Activated T-helper 17 cell treated with anti-CD3 and anti-CD28 coated beads, Interleukin-2, amount 50 U/mL, for 72 hours (primary cell): Measurements from ENCODE around the gene KIF5C. TPM values are rescaled to one million over a fixed set of nuclear protein-coding genes. Genes with fewer than 3 reads are reported as not detected.

Experiments used
- ATAC-seq: fragments of 150-1000 bp; cut with Tn5 transposase; replicated peaks from 2 replicates; pipeline ENCODE4 v1.10.0; 2021; ENCODE audit warnings: mild to moderate bottlenecking, moderate library complexity
- H3K27ac Mint-ChIP-seq: one replicate; pipeline ENCODE4 v1.8.0; 2022; ENCODE audit warnings: mixed read lengths
- H3K27me3 Mint-ChIP-seq: one replicate; pipeline ENCODE4 v1.8.0; 2022; ENCODE audit warnings: mixed read lengths
- H3K36me3 Mint-ChIP-seq: one replicate; pipeline ENCODE4 v1.8.0; 2022; ENCODE audit warnings: low read depth, mild to moderate bottlenecking, mixed read lengths
- H3K4me1 Mint-ChIP-seq: one replicate; pipeline ENCODE4 v1.8.0; 2022; ENCODE audit warnings: mixed read lengths
- H3K4me3 Mint-ChIP-seq: one replicate; pipeline ENCODE4 v1.8.0; 2022; ENCODE audit warnings: mild to moderate bottlenecking, mixed read lengths
- H3K9me3 Mint-ChIP-seq: one replicate; pipeline ENCODE4 v1.8.0; 2022; ENCODE audit warnings: mixed read lengths
- total RNA-seq, 2 donors: library from RNA; stranded (reverse); gene quantifications; one replicate each; pipeline ENCODE4 v1.2.3, GENCODE V29; 2022

KIF5C gene
- total RNA-seq, 2 donors from 2014 or later = 33.1 to 43.8 TPM

DNA sequence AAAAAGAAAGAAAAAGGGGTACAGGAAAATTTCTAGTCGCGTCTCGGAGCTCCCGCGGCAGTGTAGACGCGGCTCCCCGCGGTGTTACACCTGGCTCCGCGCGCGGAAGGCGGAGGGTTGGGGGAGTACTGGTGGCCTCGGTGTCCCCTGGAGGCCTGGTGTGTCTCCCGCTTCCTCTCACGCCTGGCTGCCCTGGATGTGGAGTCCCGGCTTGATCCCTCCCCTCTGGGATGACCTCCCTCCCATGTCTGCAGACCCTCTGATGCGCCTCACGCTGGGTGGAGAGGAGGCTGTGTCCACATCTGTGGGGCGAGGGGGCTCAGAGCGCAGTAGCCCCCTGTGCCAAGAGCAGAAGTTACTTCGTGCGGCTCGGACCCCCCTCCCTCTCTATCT is 1.2 kb downstream of the KIF5C start:
- peak overlapping the region; percentile 79 for H3K4me3 Mint-ChIP-seq
- H3K4me1 Mint-ChIP-seq = peaks cover 13% of the 10 kb centered on the region
- H3K36me3 Mint-ChIP-seq = peaks cover 13% of the 10 kb centered on the region
- H3K9me3 Mint-ChIP-seq = no peaks in the 10 kb centered on the region
- H3K27ac Mint-ChIP-seq = peak overlapping the region; percentile 62
- peak; percentile 31 for ATAC-seq
- H3K27me3 Mint-ChIP-seq = no peaks in the 10 kb centered on the region

DNA sequence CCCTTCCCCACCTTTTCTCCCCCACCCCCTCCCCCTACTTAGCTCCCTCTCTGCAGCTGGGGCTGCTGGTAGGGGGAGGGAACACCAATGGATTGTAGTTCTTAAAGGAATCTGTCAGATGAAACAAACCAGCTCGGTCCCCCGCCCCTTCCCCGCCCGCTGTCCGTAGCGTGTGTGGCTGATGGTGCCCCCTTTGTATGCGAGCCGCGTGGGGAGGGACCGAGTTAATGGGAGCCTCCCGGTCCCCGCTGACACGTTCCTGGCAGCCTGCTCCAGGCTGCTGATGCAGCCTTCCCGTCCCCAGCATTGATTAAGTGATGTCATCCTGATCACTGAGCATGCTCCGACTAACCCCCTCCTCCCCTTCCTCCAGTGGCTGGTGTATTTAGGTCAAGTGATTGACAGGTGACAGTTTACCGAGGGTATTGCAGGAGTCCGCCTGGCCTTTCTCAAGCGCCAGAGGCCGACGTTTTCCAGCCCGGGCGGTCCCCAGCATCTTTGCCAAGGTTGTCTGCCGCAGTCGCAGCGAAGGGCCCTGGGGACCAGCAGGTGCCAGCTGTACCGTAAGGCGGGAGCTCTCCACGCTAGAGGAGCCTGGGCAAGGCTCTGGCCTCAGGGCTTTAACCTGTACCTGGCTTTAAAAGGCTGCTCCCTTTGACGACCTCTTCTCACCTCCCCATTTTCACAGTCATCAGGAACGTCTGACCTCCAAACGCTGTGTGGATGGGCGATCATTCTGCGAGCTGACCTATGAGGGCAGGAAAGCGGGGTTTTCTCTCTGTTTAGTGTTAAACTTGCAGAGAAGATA is 1.8 kb downstream of the KIF5C start:
- Mint-ChIP-seq H3K4me3 (peak overlapping the region; percentile 79), H3K27ac (peak overlapping the region; percentile 62), H3K27me3 (no peaks in the 10 kb centered on the region), H3K36me3 (peaks cover 13% of the 10 kb centered on the region), H3K4me1 (peaks cover 13% of the 10 kb centered on the region), H3K9me3 (no peaks in the 10 kb centered on the region)
- peak; percentile 73 for ATAC-seq

DNA sequence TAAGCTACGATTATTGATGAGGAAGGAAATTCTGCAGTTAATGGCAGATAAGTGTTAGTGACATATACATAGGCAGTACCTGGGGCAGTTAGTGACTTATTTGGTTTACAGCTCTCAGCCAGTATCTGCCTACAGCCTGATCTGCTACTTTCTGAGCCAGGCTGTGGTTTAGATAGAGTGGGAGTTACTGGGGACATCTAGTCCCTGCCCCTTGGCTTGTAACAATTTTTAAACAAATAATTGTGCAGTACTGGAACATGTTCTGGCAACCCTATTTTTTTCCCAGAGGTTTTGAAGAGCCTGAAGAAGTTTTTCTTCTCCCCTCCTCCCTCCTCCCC is 2.3 kb downstream of the KIF5C start:
- no peak for ATAC-seq
- Mint-ChIP-seq H3K36me3 (peaks cover 13% of the 10 kb centered on the region), H3K27ac (peak overlapping the region; percentile 62), H3K9me3 (no peaks in the 10 kb centered on the region), H3K4me1 (peaks cover 15% of the 10 kb centered on the region), H3K27me3 (no peaks in the 10 kb centered on the region), H3K4me3 (peak overlapping the region; percentile 79)

DNA sequence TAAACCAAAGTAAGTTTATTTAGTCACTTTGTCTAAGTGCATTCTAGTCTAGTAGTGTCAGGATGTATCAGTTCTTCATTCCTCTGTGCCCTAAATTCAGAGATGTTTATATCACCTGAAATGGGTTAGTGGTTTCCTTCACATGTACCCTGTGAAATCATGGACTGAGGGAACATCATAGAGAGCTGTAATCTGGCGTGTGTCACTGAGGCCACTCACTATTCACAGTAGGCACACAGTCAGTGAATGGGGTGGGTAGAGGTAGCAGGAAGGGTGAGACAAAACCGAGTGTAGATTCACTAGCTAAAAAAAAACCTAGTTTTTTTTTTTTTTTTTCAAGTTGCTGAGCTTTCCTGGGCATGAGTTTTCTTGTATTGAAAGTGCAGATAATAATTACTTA is 5.6 kb downstream of the KIF5C start:
- Mint-ChIP-seq H3K36me3 (peaks cover 13% of the 10 kb centered on the region), H3K27me3 (no peaks in the 10 kb centered on the region), H3K4me1 (peaks cover 20% of the 10 kb centered on the region), H3K9me3 (no peaks in the 10 kb centered on the region), H3K4me3 (no peak overlapping the region), H3K27ac (no peak overlapping the region)
- ATAC-seq = peak; percentile 34

DNA sequence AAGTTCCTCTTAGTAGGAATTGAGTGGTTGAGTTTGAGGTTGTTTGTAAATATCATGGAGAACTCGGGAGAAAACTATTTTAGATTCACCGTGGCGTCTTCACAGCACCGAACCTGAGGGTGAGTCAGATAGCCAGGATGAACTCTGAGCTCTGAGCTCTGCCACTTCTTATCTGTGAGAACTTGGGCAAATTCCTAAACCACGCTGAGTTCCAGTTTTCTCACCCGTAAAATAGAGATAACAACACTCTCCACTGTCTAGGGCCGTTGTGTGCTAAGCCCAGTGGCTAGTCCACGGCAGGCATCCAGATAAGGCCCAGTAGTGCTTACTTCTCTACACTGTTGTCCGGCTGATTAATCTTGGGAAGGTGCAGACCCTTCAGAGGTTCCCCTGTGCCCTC is 7.0 kb downstream of the KIF5C start:
- Mint-ChIP-seq H3K4me3 (no peak overlapping the region), H3K9me3 (no peaks in the 10 kb centered on the region), H3K4me1 (peaks cover 17% of the 10 kb centered on the region), H3K27me3 (no peaks in the 10 kb centered on the region), H3K36me3 (peaks cover 13% of the 10 kb centered on the region), H3K27ac (no peak overlapping the region)
- ATAC-seq = no peak

DNA sequence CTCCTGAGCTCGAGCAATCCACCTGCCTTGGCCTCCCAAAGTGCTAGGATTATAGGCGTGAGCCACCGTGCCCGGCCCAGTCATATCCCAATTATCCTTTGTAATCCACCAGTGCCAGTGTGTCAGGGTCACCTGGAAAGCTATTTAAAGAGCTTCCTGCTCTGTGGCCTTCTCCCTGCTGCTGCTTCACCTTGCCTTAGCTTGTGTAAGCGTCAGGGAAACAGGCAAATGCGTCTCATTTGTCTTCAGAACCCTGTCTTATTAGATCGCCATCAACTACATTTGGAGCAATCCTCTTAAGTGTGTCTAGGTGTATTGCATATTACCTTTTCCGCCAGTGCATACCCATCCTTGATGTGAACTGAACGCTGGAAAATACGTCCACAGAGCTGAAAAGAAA is 10.2 kb downstream of the KIF5C start:
- ATAC-seq = no peak
- H3K27me3 Mint-ChIP-seq = no peaks in the 10 kb centered on the region
- no peak overlapping the region for H3K4me3 Mint-ChIP-seq
- H3K9me3 Mint-ChIP-seq = no peaks in the 10 kb centered on the region
- no peak overlapping the region for H3K27ac Mint-ChIP-seq
- peaks cover 12% of the 10 kb centered on the region for H3K4me1 Mint-ChIP-seq
- H3K36me3 Mint-ChIP-seq = no peaks in the 10 kb centered on the region

DNA sequence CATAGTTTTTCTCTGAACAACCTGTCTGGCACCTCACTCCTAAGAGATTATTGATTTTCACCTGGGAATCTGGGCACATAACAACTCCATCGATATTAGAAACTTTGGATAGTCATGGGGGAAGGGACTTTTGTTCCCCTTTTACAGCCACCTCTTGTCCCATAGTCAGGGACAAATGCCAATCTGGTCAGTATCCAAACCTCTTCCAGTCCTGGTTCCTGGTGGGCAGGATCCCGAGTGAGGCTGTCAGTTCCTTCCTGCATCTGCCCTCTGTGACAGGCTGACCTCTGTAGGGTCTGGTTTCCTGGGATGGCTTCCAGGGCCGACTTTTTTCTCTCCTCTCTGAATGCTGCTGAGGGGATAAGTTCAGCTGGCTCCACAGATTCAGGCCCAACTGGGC is 11.0 kb downstream of the KIF5C start:
- Mint-ChIP-seq H3K4me3 (no peak overlapping the region), H3K36me3 (no peaks in the 10 kb centered on the region), H3K4me1 (peaks cover 12% of the 10 kb centered on the region), H3K27me3 (no peaks in the 10 kb centered on the region), H3K27ac (no peak overlapping the region), H3K9me3 (no peaks in the 10 kb centered on the region)
- ATAC-seq = no peak

DNA sequence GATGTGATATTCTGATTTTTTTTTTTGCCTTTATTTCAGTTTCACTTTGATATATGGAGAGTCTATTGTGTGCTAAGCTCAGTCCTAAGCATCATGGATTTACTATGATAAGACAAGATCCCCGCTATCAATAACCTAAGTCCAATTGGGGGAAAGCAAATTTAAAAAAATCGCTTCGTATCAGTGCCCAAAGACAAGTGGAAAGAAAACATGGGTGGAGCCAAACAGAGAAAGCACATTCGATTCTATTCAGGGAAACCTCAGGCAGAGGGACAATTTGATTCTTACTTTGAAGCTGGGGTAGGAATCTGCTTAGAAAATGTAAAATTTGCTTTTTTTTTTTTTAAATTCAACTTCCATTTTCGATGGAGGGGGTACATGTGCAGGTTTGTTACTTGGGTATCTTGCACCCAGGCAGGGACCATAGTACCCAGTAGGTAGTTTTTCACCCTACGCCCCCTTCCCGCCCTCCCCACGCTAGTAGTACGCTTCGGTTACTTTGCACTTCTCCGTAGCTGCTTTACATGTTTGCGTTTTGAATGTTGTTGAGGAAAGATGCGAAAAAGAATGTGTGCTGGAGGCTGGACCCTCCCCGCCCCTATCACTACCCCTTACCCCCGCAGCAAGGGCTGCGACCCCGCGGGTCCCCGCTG is 12.4 kb downstream of the KIF5C start:
- no peaks in the 10 kb centered on the region for H3K27me3 Mint-ChIP-seq
- ATAC-seq = peak; percentile 48
- H3K27ac Mint-ChIP-seq = peak overlapping the region; percentile 16
- no peaks in the 10 kb centered on the region for H3K9me3 Mint-ChIP-seq
- H3K4me1 Mint-ChIP-seq = peaks cover 9% of the 10 kb centered on the region
- H3K4me3 Mint-ChIP-seq = peak overlapping the region; percentile 79
- no peaks in the 10 kb centered on the region for H3K36me3 Mint-ChIP-seq

DNA sequence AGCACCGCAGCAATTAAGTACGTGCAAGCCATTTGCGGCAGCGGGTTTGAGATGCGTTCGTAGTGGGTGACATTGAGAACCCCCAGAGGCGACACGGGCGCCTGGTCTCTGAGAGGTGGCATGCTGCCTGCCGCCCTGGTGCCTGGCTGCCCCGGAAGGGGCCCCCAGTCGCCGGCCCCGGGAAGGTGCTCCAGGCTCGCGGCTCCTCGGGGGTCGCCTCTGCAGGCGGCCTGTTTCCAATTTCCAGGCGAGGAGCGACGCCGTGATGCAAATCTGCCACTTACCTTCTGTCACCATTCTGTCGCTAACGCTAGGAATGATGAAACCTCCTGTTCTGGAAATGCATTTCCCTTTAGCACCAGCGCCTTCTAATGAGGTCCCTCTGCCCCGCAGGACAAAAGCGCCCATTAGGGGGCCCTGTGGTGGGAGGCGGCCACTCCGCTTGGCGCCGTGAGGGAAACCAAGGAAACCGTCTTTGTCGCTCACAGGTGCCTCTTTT is 13.0 kb downstream of the KIF5C start:
- Mint-ChIP-seq H3K9me3 (no peaks in the 10 kb centered on the region), H3K4me3 (peak overlapping the region; percentile 79), H3K27ac (peak overlapping the region; percentile 16), H3K27me3 (no peaks in the 10 kb centered on the region), H3K36me3 (no peaks in the 10 kb centered on the region), H3K4me1 (peaks cover 5% of the 10 kb centered on the region)
- ATAC-seq = peak; percentile 56

DNA sequence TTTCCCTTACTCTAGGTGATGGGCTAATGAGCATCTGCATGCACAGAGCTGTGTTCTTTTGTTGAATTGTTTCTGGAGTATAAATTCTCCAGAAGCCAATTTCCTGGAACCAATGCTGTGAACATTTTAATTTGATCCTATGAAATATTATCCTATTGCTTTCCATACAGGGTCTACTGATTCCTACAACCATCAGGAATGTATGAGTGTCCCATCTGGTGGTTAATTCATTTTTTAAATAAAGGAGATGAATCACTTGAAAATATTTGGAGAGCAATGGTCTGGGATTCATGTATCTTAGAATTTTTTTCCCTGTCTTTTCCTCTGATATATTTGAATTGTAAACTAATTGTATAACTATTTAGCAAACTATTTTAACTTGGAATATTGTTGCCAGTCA is 14.0 kb downstream of the KIF5C start:
- no peaks in the 10 kb centered on the region for H3K9me3 Mint-ChIP-seq
- no peaks in the 10 kb centered on the region for H3K36me3 Mint-ChIP-seq
- H3K4me3 Mint-ChIP-seq = peak overlapping the region; percentile 79
- ATAC-seq = no peak
- H3K27me3 Mint-ChIP-seq = no peaks in the 10 kb centered on the region
- peaks cover 13% of the 10 kb centered on the region for H3K4me1 Mint-ChIP-seq
- no peak overlapping the region for H3K27ac Mint-ChIP-seq

DNA sequence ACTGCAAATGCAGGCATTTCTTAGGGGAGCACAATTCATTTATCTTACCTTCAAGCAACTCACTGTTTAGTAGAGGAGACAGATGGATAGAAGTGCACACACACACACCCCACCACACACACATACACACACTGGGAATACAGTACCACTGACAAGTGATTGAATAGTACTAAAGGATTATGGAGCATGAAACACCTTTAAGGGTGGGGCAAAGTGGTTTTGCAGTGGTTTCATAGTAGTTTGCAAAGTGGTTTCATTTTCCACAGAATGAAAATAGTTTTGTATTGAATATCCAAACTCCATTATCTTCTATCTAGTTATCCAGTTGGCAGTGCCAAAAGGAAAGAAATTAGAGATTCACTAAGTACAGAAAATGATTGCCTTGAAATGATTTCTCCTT is 18.9 kb downstream of the KIF5C start:
- ATAC-seq = peak; percentile 42
- Mint-ChIP-seq H3K4me1 (peaks cover 9% of the 10 kb centered on the region), H3K4me3 (no peak overlapping the region), H3K27me3 (no peaks in the 10 kb centered on the region), H3K36me3 (peaks cover 4% of the 10 kb centered on the region), H3K27ac (no peak overlapping the region), H3K9me3 (no peaks in the 10 kb centered on the region)

DNA sequence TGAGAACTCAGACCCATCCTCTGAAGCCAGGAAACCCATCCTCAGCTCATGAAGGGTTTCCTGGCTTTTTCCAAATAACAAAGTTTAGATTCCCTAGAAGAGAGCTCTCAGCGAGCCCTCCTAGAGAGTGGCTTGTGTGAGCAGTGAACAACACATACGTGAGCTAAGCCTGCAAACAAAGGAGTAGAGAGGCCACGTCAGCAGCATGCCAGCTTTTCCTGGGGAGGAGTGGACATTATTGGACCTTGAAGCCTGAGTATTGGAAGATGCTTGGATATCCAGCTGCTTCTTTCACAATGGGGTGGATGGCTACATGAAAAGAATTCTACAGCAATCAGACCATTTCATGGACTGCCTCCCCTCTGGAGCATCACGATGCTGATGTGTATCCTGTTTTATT is 21.1 kb downstream of the KIF5C start:
- H3K27ac Mint-ChIP-seq = no peak overlapping the region
- peaks cover 9% of the 10 kb centered on the region for H3K4me1 Mint-ChIP-seq
- no peak overlapping the region for H3K4me3 Mint-ChIP-seq
- no peaks in the 10 kb centered on the region for H3K27me3 Mint-ChIP-seq
- H3K9me3 Mint-ChIP-seq = no peaks in the 10 kb centered on the region
- H3K36me3 Mint-ChIP-seq = peaks cover 4% of the 10 kb centered on the region
- ATAC-seq = no peak

DNA sequence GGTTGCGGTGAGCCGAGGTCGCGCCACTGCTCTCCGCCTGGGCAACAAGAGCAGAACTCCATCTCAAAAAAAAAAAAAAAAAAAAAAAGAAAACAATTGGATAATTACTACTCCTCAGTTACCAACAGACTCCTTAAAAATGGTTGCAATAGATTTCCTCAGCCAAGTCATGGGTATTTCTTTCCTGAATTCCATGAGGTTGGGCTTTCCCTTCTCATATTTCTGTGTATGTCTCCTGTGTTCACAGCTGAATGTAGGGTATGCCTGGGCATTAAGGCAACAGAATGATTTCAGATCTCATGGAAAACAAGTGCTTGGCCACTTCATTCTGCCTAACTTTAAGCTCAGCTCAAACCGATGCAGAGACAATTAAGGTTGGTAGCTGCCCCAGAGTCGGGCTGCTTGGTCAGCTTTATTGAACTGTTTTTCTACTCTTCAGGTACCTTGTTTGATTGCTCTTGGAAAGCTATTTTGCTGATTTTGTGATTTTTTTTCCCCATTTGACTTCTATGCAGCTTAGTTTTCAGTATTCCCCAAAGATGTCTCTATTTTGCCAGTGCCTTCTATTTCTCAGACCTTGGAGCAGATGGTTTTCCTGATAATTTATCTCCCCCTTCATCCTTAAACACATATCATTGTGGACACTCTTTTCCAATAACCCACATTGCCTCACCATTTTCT is 24.8 kb downstream of the KIF5C start:
- Mint-ChIP-seq H3K4me3 (no peak overlapping the region), H3K36me3 (peaks cover 22% of the 10 kb centered on the region), H3K27me3 (no peaks in the 10 kb centered on the region), H3K27ac (no peak overlapping the region), H3K9me3 (no peaks in the 10 kb centered on the region), H3K4me1 (no peaks in the 10 kb centered on the region)
- no peak for ATAC-seq

DNA sequence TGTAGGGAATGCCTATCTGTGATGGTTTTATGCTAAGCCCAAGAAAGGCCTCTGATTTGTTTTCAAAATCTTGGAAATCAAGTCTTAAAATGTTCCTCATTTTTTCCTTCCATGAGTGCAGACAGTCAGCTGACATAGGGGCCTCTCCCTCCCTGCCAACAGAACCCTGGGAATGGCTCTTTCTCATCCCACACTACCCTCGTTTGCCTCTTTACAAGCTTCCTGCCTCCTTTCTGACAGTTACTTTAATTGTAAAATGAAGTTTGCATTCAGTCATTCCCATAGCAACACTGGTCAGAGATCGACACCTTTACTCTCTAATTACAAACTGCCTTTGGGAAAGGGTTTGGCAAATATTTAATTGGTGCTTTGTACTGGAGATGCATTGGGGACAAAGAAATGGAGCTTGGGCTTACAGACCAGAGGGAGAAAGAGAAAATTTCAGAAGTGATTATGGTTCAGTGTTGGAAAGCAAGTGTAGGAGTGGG is 25.4 kb downstream of the KIF5C start:
- ATAC-seq = no peak
- Mint-ChIP-seq H3K4me1 (peaks cover 2% of the 10 kb centered on the region), H3K9me3 (no peaks in the 10 kb centered on the region)

DNA sequence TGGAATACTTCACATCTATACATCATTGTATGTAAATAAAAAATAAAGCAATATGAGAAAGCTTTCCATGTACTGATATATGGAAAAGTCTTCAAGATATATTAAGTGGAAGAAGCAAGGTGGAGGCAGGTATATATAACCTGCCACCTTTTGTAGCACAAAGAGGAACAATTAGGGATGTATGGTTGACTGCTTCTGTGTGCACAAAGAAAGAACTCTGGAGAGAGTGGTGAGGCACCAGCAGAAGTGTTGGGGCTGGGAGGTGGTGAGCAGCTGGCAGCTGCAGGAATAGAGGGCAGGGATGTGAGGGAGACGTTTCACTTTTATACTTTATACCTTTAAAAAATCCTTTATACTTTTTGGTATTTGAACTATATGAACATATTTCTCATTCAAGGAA is 26.1 kb downstream of the KIF5C start:
- Mint-ChIP-seq H3K9me3 (no peaks in the 10 kb centered on the region), H3K4me3 (no peak overlapping the region), H3K4me1 (peaks cover 5% of the 10 kb centered on the region), H3K36me3 (peaks cover 26% of the 10 kb centered on the region), H3K27me3 (no peaks in the 10 kb centered on the region), H3K27ac (no peak overlapping the region)
- ATAC-seq = no peak

More for the DNA sequence above, 25.4 kb downstream of the KIF5C start:
- no peak overlapping the region for H3K4me3 Mint-ChIP-seq
- H3K27me3 Mint-ChIP-seq = no peaks in the 10 kb centered on the region
- H3K36me3 Mint-ChIP-seq = peaks cover 22% of the 10 kb centered on the region
- H3K27ac Mint-ChIP-seq = no peak overlapping the region
